GM18870 (cell line): ENCODE data around the gene SGCG.

ENCODE experiments used
- ATAC-seq: cut with Tn5 transposase; IDR thresholded peaks from one replicate; pipeline ENCODE4 v1.9.1; 2021; ENCODE audit warnings: moderate library complexity; ENCODE audit not compliant: unreplicated experiment

The SGCG gene

GRCh38 chr13:23323946-23324709, 143.3 kb downstream of the SGCG start:
- no peak for ATAC-seq

DNA sequence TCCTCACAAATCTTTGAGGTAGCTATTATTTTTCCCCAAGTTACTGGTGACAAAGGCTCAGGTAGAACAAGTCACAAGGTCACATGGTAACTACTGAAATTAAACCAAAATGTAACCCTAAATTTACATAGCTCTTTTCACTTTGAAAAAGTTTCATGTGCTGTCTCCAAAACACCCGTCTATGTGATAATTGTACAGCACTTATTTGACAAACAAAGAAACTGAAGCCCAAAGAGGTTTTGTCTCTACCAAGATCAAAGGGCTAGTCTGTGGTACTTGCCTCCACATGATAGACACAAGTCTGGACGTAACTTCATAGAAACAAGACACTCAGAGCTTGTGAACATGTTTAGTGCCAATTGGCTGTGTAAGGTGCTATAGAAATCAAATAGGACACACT, 144.4 kb downstream of the SGCG start:
- peak; percentile 25 for ATAC-seq

- no peak for ATAC-seq
These were observed 149.6 kb downstream of the SGCG start for GRCh38 chr13:23330356-23330755.

GRCh38 chr13:23339225-23339624, 158.4 kb downstream of the SGCG start:
- ATAC-seq: no peak

DNA sequence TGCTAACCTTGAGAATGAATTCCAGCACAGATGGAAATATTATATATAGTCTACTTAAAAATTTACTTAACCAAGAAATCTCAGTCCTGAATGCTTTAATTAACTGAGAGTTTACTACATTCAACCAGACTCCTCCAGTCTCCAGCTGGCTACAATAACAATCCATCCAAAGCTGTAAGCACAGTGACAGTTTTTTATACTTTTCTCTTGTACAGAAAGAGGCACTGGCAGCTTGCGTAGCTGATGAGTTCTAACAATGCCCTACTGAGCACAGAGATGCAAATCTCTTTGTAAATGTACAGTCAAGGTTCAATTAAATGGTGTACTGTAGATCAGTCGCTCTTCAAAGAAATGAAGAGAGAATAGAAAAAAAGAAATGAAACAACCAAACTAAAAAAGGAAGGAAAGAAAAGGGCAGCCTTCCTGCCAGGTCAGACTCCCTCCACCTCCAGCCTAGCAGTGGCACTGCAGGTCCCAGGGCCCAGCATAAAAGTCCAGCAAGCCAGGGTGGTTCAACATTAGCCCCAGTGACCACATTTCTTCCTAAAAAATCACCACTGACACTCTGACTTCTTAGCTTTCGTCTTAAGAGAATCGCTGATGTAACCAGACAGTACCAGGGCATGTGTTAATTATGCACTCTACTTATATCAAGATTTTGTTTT, 164.3 kb downstream of the SGCG start:
- no peak for ATAC-seq

GRCh38 chr13:23347601-23348000, 166.8 kb downstream of the SGCG start:
- ATAC-seq: no peak

- no peak for ATAC-seq
These were observed 167.7 kb downstream of the SGCG start for GRCh38 chr13:23348262-23349127.

DNA sequence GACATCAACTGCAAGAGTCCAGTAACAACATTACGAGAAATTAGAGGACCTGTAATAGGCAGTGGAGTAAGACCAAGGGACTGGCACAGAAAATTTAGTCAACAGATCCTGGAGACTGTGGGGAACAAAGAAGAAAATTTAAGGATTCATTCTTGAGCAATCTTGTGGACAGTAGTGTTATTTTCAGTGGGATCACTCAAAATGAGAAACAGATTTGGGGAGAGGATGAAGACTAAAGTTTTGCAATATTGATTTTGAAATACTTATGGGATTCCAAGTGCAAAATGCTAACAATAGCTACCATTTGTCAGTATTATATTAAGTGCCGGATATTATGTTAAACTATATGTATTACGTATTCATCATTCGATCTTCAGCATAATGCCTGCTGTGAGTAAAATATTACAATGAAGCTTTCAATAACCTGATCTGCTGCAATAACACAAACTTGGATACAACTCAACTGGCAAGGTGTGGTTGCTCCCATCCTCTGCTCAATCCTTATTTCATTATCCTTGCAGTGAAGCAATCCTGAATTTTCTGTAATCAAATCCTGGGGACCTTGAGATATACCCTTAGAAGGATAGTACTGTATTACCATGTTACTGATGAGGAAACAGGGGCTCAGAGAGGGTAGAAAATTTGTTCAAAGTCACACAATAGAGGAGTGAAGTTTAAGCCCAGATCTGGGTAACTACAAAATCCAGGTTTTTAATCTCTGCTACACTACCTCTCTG, 168.6 kb downstream of the SGCG start:
- no peak for ATAC-seq

GRCh38 chr13:23350009-23350408, 169.2 kb downstream of the SGCG start:
- ATAC-seq: no peak

GRCh38 chr13:23352161-23352560, 171.4 kb downstream of the SGCG start:
- no peak for ATAC-seq

DNA sequence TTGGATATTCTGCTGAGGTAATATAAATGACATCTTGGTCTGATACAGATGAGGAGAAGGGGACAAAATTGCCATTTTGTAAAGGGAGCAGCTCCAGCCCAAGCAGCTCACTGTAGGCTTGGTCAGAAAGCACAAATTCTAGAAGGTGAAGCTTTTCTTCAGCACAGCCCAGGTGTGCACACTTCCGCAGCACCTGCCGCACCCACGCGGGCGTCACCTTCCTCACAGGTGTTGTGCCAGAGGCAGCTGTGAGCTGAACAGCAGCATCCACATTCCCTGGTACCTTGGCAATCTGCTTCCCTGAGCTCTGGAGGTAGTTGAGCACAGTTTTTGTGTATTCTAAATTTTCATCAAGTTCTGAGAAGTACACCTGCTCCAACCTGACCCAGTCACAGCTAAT, 173.7 kb downstream of the SGCG start:
- no peak for ATAC-seq

DNA sequence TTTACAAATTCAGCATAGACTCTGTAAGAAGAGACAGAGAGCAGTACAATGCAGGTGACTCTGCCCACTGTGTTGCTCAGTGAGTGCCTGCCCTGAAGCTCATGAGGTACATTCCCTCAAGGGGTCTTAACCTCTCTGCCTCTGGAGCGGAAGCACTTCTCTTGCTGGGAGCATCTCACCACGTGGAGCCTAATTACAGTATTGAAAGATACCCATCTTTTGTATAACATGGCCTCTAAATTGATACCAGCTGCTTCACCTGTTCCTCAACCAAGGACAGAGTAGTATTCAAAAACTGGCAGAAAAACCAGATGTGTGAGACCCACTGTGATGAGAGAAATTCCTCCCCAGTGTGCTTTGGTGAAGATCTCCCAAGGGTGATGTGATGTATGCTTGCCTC, 175.6 kb downstream of the SGCG start:
- ATAC-seq: no peak

DNA sequence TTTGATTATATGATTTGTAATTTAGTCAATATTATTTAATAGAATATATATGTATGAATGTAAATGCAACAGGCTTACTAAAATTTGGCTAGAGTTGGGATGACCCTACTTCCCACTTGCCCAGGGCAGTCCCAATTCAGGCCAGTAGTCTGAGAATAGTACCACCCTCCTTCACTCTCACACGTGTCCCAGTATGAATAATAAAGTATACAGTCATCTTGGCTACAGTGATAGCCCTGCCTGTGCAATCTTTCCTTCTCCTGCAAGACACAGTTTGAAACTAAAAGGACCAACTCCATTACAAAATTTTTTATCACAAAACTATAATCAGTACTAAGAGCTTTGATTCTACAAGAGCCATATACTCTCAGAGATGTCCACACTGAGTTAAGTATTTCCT, 176.6 kb downstream of the SGCG start:
- ATAC-seq: no peak

DNA sequence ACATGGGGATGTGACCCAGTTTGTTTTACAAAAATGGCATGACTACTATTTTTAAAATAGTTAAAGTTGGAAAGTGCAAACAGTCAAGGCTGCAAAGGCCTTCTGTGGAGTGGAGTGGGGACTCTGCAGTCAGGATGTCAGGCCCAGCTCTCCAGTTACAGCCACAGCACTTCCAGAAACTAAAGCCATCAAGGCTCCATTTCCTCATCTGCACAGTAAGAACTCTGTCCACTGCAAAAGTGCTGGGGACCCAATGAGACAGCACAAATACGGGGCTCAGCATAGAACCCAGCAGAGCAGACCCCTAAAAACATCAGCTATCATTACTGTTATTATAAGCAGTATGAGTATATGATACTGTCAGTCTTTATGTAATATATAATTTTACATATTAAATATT, 179.1 kb downstream of the SGCG start:
- no peak for ATAC-seq

DNA sequence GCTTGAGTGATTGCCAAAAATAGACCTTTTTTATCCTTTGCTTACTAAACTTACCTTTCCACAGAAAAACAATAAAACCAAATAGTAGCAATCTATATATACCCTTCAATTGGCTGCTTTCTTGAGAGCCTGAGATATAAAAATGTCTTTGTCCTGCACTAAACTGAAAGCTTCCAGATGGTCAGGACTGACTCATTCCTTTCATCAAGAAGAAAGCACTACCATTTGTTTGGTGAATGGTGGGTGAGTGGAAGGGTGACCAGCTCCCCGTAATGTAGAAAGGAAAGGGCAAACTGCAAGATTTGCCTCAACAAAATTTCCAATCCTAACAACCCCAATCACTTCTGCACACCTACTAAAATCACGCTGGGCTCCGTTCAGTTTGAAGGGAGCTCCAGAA, 184.9 kb downstream of the SGCG start:
- ATAC-seq: no peak

DNA sequence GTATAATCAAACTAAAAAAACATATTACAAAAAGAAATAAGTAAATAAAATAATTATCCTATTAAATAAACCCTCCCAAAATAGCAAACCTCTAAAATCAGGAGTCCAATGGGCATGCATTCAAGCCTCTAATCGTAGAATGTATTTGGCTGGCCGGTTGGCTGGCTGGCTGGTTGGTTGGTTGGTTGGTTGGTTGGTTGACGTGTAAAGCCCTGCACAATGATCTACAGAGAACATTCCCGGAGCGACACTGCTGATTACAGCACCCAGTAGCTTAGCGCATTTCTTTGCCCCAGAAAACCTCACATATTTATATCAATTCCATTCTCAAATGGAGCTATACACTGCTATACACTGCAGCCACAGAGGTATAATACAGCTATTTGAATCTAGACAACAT, 187.1 kb downstream of the SGCG start:
- no peak for ATAC-seq

- no peak for ATAC-seq
These were observed 191.6 kb downstream of the SGCG start for GRCh38 chr13:23372264-23372906.
